HUES6 (cell line): ENCODE results near the gene SASH3.

Source experiments
- H3K27ac ChIP-seq: 2 replicates; pipeline ENCODE4 v1.7.0; 2013; ENCODE audit warnings: low read depth, mild to moderate bottlenecking, low read length, inconsistent platforms
- H3K27me3 ChIP-seq: 2 replicates; pipeline ENCODE4 v1.6.1; 2013; ENCODE audit warnings: low read length; ENCODE audit not compliant: control insufficient read depth, insufficient read depth
- H3K36me3 ChIP-seq: 2 replicates; pipeline ENCODE4 v1.6.1; 2013; ENCODE audit warnings: low read length; ENCODE audit not compliant: control insufficient read depth, insufficient read depth
- H3K4me1 ChIP-seq: 2 replicates; pipeline ENCODE4 v1.6.1; 2013; ENCODE audit warnings: low read length; ENCODE audit not compliant: control insufficient read depth, insufficient read depth
- H3K4me3 ChIP-seq: 2 replicates; pipeline ENCODE4 v1.5.1; 2013; ENCODE audit warnings: low read depth, low read length
- H3K9ac ChIP-seq: one replicate; pipeline ENCODE4 v1.6.1; 2013; ENCODE audit warnings: mild to moderate bottlenecking, low read length
- H3K9me3 ChIP-seq: 2 replicates; pipeline ENCODE4 v1.6.1; 2013; ENCODE audit warnings: low read depth, low read length; ENCODE audit not compliant: control insufficient read depth, insufficient read depth

SASH3 gene

GRCh38 chrX:129818123-129818522 lies 38.4 kb downstream of the SASH3 start:
- Histone ChIP-seq H3K9ac (no peak overlapping the region), H3K4me3 (no peak overlapping the region), H3K27me3 (no peaks in the 10 kb centered on the region), H3K9me3 (no peaks in the 10 kb centered on the region), H3K27ac (no peak overlapping the region), H3K4me1 (no peaks in the 10 kb centered on the region), H3K36me3 (peaks cover 41% of the 10 kb centered on the region)

- H3K9me3 ChIP-seq, result no peaks in the 10 kb centered on the region
- H3K4me3 ChIP-seq, result no peak overlapping the region
- H3K27ac ChIP-seq, result no peak overlapping the region
- peaks cover 28% of the 10 kb centered on the region for H3K36me3 ChIP-seq
- no peaks in the 10 kb centered on the region for H3K27me3 ChIP-seq
- H3K4me1 ChIP-seq, result peaks cover 4% of the 10 kb centered on the region; the same call in 1 of the 2 replicates
- no peak overlapping the region for H3K9ac ChIP-seq
Measured at GRCh38 chrX:129823115-129823514, 43.4 kb downstream of the SASH3 start.

GRCh38 chrX:129823522-129823921 lies 43.8 kb downstream of the SASH3 start:
- no peaks in the 10 kb centered on the region for H3K27me3 ChIP-seq
- no peak overlapping the region for H3K4me3 ChIP-seq
- peaks cover 27% of the 10 kb centered on the region for H3K36me3 ChIP-seq
- H3K27ac ChIP-seq, result no peak overlapping the region
- no peak overlapping the region for H3K9ac ChIP-seq
- H3K4me1 ChIP-seq, result peaks cover 4% of the 10 kb centered on the region; the same call in 1 of the 2 replicates
- H3K9me3 ChIP-seq, result no peaks in the 10 kb centered on the region

- Histone ChIP-seq H3K36me3 (peaks cover 37% of the 10 kb centered on the region), H3K4me3 (no peak overlapping the region), H3K27ac (no peak overlapping the region), H3K4me1 (peaks cover 4% of the 10 kb centered on the region; the same call in 1 of the 2 replicates), H3K9ac (no peak overlapping the region), H3K9me3 (no peaks in the 10 kb centered on the region), H3K27me3 (no peaks in the 10 kb centered on the region)
Measured at GRCh38 chrX:129824620-129825019, 44.9 kb downstream of the SASH3 start.

GRCh38 chrX:129825746-129826505 lies 46.2 kb downstream of the SASH3 start:
- no peaks in the 10 kb centered on the region for H3K9me3 ChIP-seq
- peaks cover 39% of the 10 kb centered on the region for H3K36me3 ChIP-seq
- no peaks in the 10 kb centered on the region for H3K27me3 ChIP-seq
- H3K4me1 ChIP-seq, result peaks cover 4% of the 10 kb centered on the region; the same call in 1 of the 2 replicates
- no peak overlapping the region for H3K27ac ChIP-seq
- H3K9ac ChIP-seq, result no peak overlapping the region
- no peak overlapping the region for H3K4me3 ChIP-seq

GRCh38 chrX:129830494-129830893 lies 50.7 kb downstream of the SASH3 start:
- peaks cover 4% of the 10 kb centered on the region; the same call in 1 of the 2 replicates for H3K4me1 ChIP-seq
- H3K4me3 ChIP-seq, result no peak overlapping the region
- H3K27me3 ChIP-seq, result no peaks in the 10 kb centered on the region
- H3K27ac ChIP-seq, result no peak overlapping the region
- no peaks in the 10 kb centered on the region for H3K9me3 ChIP-seq
- H3K36me3 ChIP-seq, result peaks cover 30% of the 10 kb centered on the region
- H3K9ac ChIP-seq, result no peak overlapping the region

GRCh38 chrX:129831091-129831885 lies 51.5 kb downstream of the SASH3 start:
- Histone ChIP-seq H3K4me1 (peaks cover under 1% of the 10 kb centered on the region; the same call in 1 of the 2 replicates), H3K9ac (no peak overlapping the region), H3K27ac (no peak overlapping the region), H3K36me3 (peaks cover 26% of the 10 kb centered on the region), H3K27me3 (no peaks in the 10 kb centered on the region), H3K9me3 (no peaks in the 10 kb centered on the region), H3K4me3 (no peak overlapping the region)

GRCh38 chrX:129833153-129833990 lies 53.6 kb downstream of the SASH3 start:
- Histone ChIP-seq H3K4me3 (no peak overlapping the region), H3K9me3 (no peaks in the 10 kb centered on the region), H3K4me1 (no peaks in the 10 kb centered on the region), H3K27ac (no peak overlapping the region), H3K27me3 (no peaks in the 10 kb centered on the region; the same call in 1 of the 2 replicates), H3K9ac (no peak overlapping the region), H3K36me3 (peaks cover 37% of the 10 kb centered on the region)

- Histone ChIP-seq H3K9ac (no peak overlapping the region), H3K27ac (no peak overlapping the region), H3K4me1 (peaks cover 7% of the 10 kb centered on the region; the same call in 1 of the 2 replicates), H3K27me3 (no peaks in the 10 kb centered on the region; the same call in 1 of the 2 replicates), H3K4me3 (no peak overlapping the region), H3K9me3 (no peaks in the 10 kb centered on the region), H3K36me3 (peaks cover 42% of the 10 kb centered on the region)
Measured at GRCh38 chrX:129836827-129837226, 57.1 kb downstream of the SASH3 start.

- H3K9me3 ChIP-seq, result no peaks in the 10 kb centered on the region
- peaks cover 13% of the 10 kb centered on the region; the same call in 1 of the 2 replicates for H3K4me1 ChIP-seq
- peaks cover 39% of the 10 kb centered on the region for H3K36me3 ChIP-seq
- H3K4me3 ChIP-seq, result no peak overlapping the region
- peaks cover 2% of the 10 kb centered on the region; the same call in 1 of the 2 replicates for H3K27me3 ChIP-seq
- H3K9ac ChIP-seq, result no peak overlapping the region
- no peak overlapping the region for H3K27ac ChIP-seq
Measured at GRCh38 chrX:129840344-129840743, 60.6 kb downstream of the SASH3 start.
